ENCODE data around the gene CHST5.

CHST5 gene

DNA sequence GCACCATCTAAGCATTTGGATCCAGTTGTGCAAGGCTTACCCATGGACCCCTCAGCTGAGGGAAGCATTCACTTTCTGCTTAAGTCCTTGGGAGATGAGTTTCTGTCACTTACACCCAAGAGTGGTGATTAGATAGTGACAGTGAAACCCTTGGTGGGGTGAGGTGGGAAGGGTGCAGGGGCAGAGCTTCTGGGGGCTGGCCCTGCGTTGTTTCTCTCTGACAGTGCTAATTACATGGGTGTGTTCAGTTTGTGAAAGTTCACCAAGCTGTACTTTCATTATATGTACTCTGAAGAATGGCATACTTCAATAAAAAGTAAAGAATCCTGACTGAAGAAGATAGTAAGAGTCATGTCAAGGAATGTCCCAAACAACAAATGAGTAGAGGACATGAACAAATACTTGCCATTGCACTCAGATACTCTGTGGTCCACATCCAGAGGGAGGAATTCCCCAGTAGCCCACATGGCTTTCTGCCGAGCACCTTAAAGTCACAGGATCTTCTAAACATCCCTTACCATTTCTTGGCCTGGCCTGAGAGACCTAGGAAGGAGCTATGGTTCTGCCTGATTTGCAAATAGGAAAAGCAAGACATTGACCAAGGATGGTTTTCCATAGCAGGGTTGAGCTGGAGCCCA, 49.1 kb downstream of the CHST5 start:
- Histone ChIP-seq H3K27ac (ENCODE audit: low read depth, low read length) (no peak overlapping the region), H3K4me3 (ENCODE audit: low read length) (no peak overlapping the region), H3K9ac (ENCODE audit: low read depth, low read length) (no peak overlapping the region), H3K36me3 (ENCODE audit: insufficient read depth, low read length) (peaks cover 18% of the 10 kb centered on the region), H3K4me1 (ENCODE audit: insufficient read depth, low read length) (peaks cover 1% of the 10 kb centered on the region; the same call in 1 of the 2 replicates), H3K9me3 (ENCODE audit: insufficient read depth, low read depth, low read length) (no peaks in the 10 kb centered on the region), H3K27me3 (ENCODE audit: insufficient read depth, low read length) (no peaks in the 10 kb centered on the region)
- 96% methylated on average over 2 of the region's 2 CpGs for WGBS

DNA sequence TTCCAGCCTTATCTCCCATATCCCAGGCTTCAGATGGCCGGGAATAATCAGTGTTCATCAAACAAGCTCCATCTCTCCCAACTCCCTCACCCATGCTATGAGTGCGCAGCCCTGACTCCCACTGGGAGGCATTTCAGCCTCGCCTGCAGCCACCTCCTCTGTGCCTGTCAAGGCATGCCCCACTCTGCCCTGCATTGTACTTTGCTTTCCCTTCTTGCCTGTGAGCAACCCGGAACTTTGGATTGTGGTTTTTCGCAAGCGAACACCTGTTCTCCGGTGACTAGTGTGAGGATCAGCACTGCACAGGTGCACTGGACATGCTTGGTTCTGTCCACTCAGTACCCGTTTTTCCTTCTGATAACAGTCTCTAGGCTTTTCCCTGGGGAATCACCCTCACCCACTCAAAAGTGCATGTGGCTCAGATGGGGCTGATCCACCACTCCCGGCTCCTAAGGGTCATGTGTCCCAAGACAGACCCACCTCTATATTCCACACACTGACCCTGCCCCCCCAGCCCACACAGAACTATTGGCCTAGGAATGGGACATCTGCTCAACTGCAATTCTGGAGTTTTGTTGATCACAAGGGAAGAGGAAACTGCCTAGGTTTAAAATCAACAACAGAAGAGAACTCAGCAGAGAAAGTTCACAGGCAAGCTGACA, 49.8 kb downstream of the CHST5 start:
- Histone ChIP-seq H3K27me3 (ENCODE audit: insufficient read depth, low read length) (no peaks in the 10 kb centered on the region), H3K9ac (ENCODE audit: low read depth, low read length) (no peak overlapping the region), H3K27ac (ENCODE audit: low read depth, low read length) (no peak overlapping the region), H3K9me3 (ENCODE audit: insufficient read depth, low read depth, low read length) (no peaks in the 10 kb centered on the region), H3K4me1 (ENCODE audit: insufficient read depth, low read length) (no peaks in the 10 kb centered on the region), H3K36me3 (ENCODE audit: insufficient read depth, low read length) (peaks cover 18% of the 10 kb centered on the region), H3K4me3 (ENCODE audit: low read length) (no peak overlapping the region)
- 92% methylated on average over 9 of the region's 9 CpGs for WGBS

DNA sequence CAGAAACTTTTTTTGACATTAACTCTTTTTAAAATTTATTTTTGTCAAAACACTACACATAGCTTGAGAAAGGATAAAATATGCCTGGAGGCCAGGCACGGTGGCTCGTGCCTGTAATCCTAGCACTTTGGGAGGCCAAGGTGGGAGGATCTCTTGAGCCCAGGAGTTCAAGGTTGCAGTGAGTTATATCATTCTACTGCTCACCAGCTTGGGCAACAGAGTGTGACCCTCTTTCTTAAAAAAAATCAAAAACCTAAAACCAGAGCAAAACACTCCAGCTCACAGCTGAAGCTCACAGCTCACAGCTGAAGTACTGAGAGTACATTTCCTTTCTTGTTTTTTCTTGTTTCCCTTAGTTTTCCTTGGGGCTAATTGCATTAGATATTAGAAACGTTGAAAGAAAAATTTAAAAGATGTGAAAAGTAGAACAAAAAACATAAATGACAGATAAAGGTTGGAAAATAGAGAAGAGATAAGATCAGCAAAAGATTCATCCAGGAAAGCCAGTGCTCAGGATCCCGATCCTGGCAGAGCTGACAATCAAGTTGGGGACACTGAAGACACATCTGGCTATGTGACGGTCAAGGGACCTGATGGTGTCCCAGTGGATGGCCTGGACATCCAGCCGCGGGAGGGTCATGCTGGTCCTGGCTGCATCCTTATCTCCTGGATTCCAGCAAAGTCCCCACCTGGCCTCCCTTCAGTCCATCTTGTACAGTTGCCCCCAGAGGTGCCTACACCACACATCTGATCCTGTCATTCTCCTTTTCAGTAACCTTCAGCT, 50.5 kb downstream of the CHST5 start:
- Histone ChIP-seq H3K9me3 (ENCODE audit: insufficient read depth, low read depth, low read length) (no peaks in the 10 kb centered on the region), H3K9ac (ENCODE audit: low read depth, low read length) (no peak overlapping the region), H3K4me1 (ENCODE audit: insufficient read depth, low read length) (no peaks in the 10 kb centered on the region), H3K27ac (ENCODE audit: low read depth, low read length) (no peak overlapping the region), H3K27me3 (ENCODE audit: insufficient read depth, low read length) (no peaks in the 10 kb centered on the region), H3K4me3 (ENCODE audit: low read length) (no peak overlapping the region), H3K36me3 (ENCODE audit: insufficient read depth, low read length) (peaks cover 18% of the 10 kb centered on the region)
- 94% methylated on average over 7 of the region's 7 CpGs for WGBS

DNA sequence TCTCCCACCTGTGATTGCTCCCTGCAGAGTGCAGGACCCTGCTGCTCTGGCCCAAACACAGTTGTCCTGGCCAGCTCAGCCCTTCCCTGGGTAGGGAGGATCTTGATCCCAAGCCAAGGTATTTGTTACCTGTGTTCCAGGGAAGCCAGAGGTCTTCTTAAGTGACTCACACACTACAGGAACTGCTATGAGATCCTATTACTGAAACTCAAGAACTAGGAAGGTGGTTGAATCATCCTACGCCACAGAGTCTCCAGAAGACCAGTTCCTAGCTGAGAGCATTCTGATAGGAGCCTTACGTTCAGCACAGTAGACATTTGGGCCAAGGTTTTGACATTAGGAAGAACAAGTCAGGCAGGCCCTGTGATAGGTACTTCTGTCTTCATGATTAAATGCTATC, 52.7 kb downstream of the CHST5 start:
- Histone ChIP-seq H3K9me3 (ENCODE audit: insufficient read depth, low read depth, low read length) (no peaks in the 10 kb centered on the region), H3K36me3 (ENCODE audit: insufficient read depth, low read length) (peaks cover 23% of the 10 kb centered on the region), H3K27ac (ENCODE audit: low read depth, low read length) (no peak overlapping the region), H3K4me3 (ENCODE audit: low read length) (no peak overlapping the region), H3K27me3 (ENCODE audit: insufficient read depth, low read length) (no peaks in the 10 kb centered on the region), H3K9ac (ENCODE audit: low read depth, low read length) (no peak overlapping the region), H3K4me1 (ENCODE audit: insufficient read depth, low read length) (no peaks in the 10 kb centered on the region)
- 97% methylated on average over 2 of the region's 2 CpGs for WGBS

DNA sequence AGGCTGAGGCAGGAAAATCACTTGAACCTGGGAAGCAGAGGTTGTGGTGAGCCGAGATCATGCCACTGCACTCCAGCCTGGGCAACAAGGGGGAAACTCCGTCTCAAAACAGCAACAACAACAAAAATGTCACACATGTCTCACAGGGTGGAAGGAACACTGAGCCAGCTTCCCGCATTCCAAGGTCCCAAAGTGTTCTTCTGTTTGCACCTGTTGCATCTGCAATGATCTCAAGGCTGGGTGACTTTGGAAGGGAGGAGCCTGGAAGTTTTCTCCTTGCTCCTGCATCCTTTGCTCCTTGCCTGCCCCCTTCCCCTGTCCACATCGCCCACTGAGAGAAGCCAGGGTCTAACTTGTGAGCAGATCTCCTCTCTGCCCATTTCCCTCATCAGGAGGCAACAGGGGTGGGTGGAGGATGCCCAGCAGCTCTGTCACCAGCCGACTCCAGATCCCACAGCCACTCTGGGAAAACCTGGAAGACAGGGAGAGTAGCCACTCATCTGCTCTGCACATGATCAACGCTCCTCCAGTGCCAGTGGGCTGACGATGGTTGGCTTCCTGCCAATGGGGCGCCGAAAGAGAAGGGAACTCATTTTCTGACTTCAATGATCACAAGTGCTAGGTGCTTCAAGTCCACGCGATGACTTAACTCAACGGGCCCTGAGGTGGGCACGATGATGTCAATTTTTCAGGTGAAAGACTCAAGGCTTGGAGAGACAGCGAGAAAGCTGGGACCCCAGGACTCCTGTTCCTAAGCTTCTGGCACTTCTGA, 53.3 kb downstream of the CHST5 start:
- peaks cover 25% of the 10 kb centered on the region for H3K36me3 ChIP-seq (ENCODE audit: insufficient read depth, low read length)
- H3K9ac ChIP-seq (ENCODE audit: low read depth, low read length) = no peak overlapping the region
- no peak overlapping the region for H3K27ac ChIP-seq (ENCODE audit: low read depth, low read length)
- WGBS = 89% methylated on average over 14 of the region's 14 CpGs
- H3K9me3 ChIP-seq (ENCODE audit: insufficient read depth, low read depth, low read length) = no peaks in the 10 kb centered on the region
- no peaks in the 10 kb centered on the region for H3K4me1 ChIP-seq (ENCODE audit: insufficient read depth, low read length)
- H3K27me3 ChIP-seq (ENCODE audit: insufficient read depth, low read length) = no peaks in the 10 kb centered on the region
- no peak overlapping the region for H3K4me3 ChIP-seq (ENCODE audit: low read length)

DNA sequence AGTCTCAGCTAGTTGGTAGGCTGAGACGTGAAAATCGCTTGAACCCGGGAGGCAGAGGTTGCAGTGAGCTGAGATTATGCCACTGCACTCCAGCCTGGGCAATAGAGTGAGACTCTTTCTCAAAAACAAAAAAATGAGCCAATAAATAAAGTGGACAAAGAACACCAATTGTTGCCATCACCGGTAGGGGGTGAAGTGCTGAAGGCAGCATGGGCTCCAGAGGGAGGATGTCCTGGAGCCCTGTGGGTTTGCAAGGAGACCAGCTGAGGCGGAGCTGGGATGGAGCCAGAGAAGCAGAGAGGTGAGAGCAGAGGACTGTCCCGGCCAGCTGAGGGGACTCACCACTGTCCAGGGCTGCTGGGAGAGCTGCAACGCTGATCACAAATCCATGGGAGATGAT, 54.4 kb downstream of the CHST5 start:
- Histone ChIP-seq H3K27me3 (ENCODE audit: insufficient read depth, low read length) (no peaks in the 10 kb centered on the region), H3K36me3 (ENCODE audit: insufficient read depth, low read length) (peaks cover 19% of the 10 kb centered on the region)

DNA sequence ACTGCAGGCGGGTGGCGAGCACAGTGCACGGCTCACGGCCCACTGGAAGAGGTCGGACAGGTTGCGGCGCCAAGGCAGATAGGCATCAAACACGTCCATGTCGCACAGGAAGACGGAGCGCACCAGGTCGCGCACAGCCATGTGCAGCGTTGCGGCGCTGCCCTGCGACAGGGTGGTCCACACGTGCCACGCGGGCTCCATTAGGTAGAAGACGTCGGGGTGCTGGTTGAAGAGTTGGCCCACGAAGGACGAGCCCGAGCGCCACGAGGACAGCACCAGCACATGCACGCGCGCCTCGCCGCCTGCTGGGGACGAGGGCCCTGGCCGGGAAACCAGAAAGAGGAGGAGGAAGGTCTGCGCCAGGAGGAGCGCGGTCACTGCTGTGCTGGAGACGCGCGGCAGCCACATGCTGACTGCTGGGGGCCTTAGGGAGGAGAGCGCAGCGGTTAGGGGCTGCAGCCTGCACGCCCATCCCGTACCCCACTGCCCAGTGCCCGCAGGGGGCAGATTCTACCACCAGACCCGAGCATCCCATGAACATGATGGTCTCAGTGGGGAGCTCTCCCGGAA, 56.4 kb downstream of the CHST5 start:
- Histone ChIP-seq H3K9me3 (ENCODE audit: insufficient read depth, low read depth, low read length) (no peaks in the 10 kb centered on the region), H3K27me3 (ENCODE audit: insufficient read depth, low read length) (no peaks in the 10 kb centered on the region), H3K27ac (ENCODE audit: low read depth, low read length) (no peak overlapping the region), H3K4me1 (ENCODE audit: insufficient read depth, low read length) (peaks cover 4% of the 10 kb centered on the region; the same call in 1 of the 2 replicates), H3K4me3 (ENCODE audit: low read length) (no peak overlapping the region), H3K36me3 (ENCODE audit: insufficient read depth, low read length) (peaks cover 16% of the 10 kb centered on the region), H3K9ac (ENCODE audit: low read depth, low read length) (no peak overlapping the region)
- WGBS = 96% methylated on average over 47 of the region's 47 CpGs

More for the DNA sequence above, 54.4 kb downstream of the CHST5 start:
- Histone ChIP-seq H3K27ac (ENCODE audit: low read depth, low read length) (no peak overlapping the region), H3K4me1 (ENCODE audit: insufficient read depth, low read length) (peaks cover 4% of the 10 kb centered on the region; the same call in 1 of the 2 replicates), H3K4me3 (ENCODE audit: low read length) (no peak overlapping the region), H3K9me3 (ENCODE audit: insufficient read depth, low read depth, low read length) (no peaks in the 10 kb centered on the region), H3K9ac (ENCODE audit: low read depth, low read length) (no peak overlapping the region)
- WGBS = 92% methylated on average over 7 of the region's 7 CpGs
